Measurements from ENCODE around the gene GREM1.
A peak's percentile ranks its signal among the peaks of the same experiment; 100 is the strongest.

GREM1 gene

DNA sequence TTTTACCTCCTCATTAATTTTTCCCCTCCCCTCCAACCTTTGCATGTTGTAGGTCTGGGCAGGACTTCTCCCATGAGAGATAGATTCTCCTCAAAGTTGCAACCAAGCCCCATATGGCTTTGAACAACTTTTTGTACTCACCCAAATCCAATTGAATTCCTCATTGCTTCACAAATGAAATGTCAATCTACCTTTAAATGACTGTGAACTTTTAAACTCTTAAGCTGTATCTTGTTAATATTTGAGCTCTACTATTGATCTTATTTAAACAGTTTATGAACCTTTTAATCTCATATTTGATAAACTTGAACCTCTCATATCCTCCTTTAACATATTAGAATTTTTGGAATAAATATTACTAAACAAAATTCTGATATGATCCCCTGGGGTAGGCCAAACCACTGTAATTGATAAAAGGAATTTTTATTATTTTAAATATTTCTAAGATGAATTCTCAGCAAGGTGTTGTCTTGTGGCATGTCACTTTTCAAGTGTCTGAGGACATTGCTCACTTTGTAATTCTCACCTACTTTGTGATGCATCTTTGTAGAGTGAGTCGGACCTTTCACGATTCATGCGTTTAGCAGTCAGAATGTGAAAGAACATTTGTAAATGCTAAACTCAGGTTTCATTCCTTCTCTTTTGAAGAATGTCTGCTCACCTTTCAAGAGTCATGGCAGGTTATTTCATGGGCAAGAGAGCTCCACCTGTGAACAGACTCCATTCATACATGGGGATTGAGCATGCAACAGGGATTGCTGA lies 23.4 kb upstream of the GREM1 start:
- DNase-seq (ENCODE audit: low spot score), result no peak

DNA sequence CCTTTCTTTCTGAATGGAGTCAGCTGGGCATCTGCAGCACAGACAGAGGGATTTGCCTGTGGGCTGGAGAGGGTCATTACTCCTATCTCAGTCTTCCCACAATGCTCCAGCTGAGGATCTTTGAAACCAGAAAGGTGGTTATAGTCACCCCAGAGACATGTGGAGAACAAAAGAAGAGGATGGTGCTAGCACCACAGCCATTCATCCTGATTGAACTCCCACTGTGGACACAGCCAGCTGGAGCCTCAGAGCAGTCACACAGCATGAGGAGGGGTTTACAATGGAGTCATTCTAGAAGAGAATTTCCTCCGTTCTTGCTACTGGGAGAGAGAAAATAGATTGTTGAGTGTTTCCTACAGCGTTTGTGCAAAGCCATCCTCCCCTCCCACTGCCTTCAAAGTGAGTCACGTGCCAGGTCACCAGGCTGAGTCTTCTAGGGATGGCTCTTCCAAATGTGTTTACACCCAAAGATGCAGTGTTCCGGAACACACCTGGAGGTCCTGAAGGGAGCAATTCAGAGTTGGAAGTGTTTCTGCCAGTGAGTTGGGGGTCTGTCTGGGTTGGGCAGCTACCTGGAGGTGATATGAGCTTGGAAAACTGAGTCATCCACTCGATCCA lies 18.9 kb upstream of the GREM1 start:
- DNase-seq (ENCODE audit: low spot score), result no peak

DNA sequence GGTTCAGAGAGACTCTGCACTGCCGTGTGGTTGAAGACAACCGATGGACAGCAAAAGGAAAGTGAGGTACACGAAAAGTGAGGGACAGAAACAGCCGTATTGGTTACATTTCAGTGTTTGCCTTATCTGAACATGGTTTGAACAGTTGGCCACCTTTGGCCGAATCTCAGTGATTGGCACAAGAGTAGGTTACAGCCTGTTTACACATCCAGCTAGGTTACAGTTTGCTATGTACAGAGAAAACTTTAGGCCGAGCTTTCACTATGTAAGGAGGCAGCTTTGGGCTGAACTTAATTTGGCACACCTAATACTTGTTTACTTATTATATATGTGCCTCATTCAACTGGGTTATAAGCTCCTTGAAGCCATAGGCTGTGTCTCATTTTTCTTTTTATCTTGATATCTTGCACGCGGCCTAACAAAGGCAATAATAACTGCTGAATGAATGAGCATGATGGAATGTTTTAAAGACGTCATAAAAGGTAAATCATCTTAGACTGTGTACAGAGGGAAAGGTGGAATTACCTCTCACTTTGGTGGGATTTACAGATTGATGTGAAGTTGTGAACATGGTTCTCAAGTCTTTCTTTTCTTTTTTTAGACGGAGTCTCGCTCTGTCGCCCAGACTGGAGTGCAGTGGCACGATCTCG lies 17.2 kb upstream of the GREM1 start:
- DNase-seq (ENCODE audit: low spot score), result no peak

DNA sequence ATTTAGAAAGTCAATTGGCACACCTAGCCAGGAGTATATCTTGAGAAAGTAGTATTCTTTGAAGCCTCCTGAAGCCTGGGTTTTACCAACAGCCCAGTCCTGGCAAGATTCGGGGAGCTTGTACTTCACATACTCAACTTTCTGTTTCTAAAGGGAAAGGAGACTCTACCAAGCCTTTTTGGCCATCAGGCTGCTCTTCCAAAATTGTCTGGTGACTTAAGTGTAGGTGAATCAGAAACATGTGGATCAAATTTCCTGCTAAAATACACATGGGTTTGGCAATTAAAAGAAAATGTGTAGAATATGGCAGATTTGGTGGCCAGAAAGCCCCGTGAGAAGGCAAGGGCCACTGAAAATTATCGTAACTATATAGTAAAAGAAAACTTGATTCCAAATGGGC lies 15.9 kb upstream of the GREM1 start:
- DNase-seq (ENCODE audit: low spot score), result no peak

DNA sequence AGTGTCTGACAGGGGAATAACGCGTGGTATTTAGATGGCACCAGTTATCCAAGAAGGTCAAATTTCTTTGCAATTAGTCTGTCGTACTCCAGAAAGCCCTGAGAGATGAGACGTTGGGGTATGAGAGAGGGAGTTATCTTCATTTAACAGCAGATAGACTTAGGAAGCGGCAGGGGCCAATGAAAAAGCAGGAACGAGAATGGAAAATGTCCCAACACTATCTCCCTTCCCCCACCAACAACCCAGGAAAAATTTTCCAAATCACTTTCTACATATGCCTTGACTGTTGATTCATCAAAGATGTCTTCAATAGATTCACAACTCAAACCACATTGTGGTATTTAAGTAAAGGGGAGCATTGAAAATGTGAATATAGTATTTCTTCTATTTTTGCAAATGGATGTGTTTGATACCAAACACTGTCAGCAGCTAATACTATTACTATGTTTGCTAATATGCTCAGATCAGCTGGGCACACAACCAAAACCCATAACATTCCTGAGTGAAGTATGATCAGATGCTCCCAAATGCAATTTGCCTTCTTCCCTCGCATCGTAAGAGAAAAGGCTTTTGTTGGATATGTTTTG lies 13.3 kb upstream of the GREM1 start:
- no peak for DNase-seq (ENCODE audit: low spot score)

DNA sequence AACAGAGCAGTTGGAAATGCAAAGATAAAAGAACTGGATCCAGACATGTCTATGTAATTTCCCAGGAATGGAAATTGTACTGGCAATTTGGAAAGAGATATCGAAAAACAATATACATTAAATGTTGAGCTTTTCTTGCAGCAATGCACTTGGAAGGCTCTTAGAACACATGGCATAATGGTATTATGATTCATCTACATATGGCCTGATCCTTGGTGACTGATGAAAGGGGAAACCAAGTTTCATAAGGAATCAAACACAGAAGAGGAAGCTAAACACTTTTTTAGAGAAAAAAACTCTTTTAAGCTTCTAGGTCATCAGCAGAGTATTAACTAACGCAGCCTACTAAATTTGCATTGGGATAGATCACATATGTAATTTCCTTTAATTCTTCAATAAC lies 12.4 kb upstream of the GREM1 start:
- DNase-seq (ENCODE audit: low spot score), result no peak

DNA sequence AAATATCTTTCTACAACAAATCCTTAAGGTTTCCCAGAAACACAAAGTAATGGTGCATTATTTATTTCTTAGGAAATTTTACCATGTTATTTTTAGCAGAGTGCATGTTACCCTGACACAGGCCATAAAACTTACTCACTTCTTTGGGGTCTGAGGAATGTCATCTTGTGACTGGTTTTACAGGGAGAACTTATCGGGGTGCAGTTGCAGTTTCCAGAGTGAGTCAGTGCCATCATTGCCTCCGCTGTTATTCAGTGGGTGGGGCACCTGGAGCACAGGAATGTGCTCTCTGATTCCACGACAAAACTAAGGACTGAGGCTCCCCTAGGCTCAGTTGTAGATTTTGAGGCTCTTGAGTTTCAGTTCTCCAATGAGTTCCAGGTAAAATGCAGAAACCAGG lies 11.1 kb upstream of the GREM1 start:
- no peak for DNase-seq (ENCODE audit: low spot score)

DNA sequence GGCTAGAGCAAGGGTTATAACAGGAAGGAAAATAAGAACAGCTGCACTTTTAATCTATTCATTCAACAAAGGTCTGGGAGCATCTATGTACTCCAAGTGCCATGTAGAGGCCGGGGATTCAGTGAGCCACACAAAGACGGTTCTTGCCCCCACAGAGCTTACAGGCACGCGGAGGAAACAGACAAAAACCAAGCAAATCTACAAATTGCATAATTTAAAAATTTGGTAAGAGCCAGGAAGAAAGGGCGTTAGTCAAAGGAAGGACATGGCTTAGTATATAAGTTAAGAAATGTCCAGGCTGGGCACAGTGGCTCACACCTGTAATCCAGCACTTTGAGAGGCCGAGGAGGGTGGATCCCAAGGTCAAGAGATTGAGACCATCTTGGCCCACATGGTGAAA lies 10.4 kb upstream of the GREM1 start:
- DNase-seq (ENCODE audit: low spot score), result no peak

DNA sequence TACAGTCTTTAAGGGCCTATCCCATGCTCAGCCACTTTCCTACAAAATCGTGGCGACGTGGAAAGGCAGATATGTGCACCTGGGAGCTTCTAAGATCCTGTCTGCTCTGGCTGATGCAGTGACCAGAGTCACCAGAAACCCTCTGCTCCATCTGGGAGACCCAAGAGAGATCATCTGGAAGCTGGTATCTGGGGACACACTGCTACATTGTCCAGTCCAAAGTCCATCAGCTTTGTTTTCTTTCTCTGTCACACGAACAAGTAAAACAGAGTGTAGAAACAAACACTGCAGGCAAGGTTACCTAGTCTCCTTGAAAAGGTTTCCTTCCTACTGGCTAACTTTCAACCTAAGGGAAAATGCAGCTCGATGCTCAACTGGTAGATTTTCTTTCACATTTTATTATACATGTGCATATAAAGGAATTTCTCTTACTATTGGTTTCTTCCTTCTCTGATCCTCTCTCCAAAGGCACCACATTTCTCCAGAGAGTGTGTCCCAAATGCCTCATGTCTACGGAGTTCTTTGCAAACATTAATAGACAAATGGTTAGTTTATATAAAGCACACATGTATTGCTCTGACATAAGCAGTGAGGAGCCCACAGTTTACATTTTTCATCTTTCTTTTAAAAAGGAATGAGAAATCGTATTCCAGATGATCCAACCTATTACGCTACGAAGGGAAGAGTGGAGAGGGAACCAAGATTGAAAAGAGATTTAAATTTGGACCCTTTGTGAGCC lies 8.3 kb upstream of the GREM1 start:
- no peak for DNase-seq (ENCODE audit: low spot score)

DNA sequence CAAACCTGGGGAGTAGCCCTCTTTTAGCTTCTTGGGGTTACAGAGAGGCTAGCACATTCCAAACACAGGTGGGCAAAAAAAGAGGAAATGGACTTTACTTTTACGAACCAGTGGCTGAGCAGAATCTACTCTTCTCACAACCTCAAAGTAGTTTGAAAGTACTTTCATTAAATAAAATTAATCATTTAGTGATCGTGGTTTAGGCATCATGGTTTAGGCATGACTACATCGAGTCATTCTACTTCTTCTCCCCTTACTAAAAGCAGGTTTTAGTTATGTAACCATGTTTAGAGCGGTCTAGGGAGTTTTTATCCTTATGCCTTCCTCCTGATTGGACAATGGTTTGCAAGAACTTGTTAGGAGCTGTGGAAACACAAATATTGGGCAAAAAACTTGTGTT lies 2.5 kb upstream of the GREM1 start:
- no peak for DNase-seq (ENCODE audit: low spot score)

DNA sequence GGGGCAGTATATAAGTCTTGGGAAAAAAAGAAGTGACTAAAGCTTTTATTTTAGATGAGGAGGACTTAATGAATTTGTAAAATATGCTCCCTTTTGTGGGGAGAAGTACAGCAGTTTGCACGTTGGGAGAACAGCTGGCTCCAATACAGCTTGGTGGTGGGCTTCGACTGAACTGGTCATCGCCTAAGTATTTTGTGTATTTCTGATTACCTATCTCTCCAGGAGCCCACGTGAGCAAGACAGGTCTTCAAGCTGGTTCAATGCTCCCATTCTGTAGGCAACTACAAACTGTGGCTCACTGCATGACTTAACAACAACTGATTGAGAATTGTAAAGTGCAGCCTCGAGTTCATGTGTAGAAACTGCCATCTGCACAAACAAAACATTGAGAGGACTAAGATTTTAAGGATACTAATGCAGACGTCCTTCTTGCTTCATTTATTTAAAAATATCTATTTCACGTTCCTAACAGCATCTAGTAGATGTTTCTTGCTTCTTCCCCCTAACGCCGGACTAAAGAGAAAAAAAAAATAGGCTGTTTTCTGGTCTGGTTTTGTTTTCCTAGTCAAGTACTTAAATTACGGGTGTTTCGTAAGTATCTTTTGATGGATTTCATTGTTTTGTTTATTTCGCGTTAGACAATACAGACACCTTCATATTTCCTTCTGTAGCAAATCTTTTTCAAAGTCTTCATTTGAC lies 1.4 kb upstream of the GREM1 start:
- no peak for DNase-seq (ENCODE audit: low spot score)

DNA sequence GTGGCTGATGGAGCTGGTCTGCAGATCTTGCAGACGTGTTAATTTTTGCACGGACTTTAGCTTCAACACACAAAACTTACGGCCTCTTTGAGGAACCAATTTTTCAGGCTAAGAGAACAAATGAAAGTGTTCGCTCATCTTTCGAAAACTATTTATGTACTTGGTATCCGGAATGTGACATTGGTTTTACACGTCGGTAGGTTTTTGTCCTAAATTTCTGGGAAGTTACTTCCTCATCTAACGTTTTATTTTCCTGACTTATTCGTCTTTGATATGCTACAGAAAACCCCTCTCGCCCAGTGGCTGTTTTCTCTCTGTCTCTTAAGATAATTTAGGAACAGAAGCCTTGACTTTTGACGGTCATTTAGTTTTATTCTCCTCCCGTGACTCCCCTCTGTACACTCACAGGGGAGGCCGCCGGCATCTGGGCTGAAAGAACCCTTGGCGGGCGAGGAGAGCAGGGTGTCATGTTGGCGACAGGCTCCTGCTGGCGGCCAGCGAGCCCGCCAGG lies 834 bp upstream of the GREM1 start:
- DNase-seq (ENCODE audit: low spot score), result no peak

DNA sequence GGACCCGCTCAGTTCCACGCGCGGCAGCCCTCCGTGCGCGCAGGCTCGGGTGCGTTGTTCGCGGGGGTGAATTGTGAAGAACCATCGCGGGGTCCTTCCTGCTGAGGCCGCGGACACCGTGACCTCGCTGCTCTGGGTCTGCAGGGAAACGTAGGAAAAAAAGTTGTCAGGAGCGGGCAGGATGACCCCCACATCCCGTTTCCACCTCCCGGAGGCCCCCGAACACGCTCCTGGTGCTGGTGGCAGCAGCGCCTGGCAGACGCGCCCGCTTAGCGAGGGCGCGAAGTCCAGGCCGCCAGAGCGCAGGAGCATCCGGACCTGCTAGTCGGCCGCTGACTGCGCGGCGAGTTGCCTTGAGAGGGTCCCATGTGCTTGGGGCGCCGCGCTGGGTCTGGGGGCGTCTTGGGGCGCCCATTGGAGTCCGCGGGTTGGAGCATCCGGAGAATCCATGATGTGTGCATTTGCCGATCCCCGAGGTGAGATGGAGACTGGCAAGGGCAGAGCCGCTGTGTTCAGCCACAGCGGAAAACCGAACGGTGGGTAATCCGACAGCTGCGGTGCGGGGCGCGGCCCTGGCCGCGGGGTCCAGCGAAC lies 520 bp downstream of the GREM1 start:
- DNase-seq (ENCODE audit: low spot score), result no peak

DNA sequence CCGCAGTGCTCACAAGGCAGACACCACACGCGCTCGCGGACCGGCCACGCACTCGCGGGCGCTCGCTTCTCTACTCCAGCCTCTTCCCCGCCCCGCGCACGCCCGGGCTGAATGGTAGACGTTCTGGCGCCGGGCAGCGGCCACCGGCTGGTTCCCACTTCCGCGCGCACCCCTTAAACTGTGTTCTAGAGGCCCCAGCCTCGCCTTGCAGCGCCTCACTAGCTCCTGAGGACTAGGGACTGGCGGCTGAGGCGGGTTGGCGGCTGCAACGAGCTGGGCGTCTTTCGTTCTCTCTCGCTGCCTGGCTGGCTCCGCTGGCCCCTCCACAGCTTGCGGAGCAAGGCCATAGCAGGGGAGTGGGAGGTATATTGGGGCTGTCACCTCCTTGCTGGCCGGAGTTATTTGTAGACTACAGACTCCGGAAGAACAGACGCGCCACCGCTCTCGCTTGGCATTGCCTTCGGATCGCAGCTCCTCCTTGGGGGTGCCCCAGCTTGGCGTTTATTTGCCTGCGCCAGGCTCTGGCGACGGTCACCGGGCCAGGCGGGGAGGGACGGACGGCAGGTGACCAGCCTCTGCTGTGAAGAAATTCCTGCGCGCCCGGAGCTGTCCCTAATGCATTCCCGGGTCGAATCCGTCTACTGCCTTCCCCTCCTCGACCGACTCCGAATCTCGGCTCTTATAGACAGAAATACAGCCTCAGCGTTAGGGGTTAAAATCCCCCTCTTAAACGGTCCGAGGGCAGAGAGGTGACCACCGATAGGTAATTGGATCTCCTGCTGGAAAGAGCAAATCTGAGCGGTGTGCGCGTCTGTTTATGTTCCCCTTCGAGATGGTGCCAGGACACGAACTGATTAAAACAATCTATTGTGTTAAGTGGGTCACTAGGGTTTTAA lies 1.3 kb downstream of the GREM1 start:
- DNase-seq (ENCODE audit: low spot score), result peak; percentile 9

DNA sequence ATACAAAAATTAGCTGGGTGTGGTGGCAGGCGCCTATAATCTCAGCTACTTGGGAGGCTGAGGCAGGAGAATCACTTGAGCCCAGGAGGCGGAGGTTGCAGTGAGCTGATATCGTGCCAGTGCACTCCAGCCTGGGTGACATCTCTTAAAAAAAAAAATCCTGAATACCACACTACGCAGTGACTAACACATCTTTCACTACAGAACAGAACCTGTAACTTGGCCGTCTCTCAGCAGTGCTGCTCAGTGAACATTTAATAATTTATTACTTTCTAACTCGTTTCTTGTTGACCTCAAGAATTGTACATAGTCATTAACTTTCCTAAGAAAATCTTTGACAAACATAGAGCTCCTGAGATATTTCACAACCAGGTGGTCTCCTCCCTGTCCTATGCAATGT lies 3.8 kb downstream of the GREM1 start:
- DNase-seq (ENCODE audit: low spot score), result no peak

DNA sequence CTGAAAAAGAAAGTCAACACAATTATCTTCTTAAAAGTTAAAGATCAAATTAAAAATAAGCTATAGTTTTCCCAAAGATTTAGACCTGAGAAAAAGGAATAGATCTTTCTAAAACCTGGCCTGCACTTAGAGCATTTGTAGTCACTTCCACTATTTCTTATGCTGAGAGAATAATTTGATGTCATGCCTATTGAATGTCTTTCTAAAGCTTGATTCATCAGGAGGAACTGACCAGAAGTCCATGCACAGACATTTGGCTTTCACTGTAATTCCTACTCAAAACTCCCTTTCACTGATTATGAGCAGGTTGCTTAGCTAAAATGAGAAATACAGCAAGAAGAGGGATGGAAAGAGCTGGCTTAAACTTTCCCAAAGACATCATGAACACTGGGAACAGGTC lies 4.3 kb downstream of the GREM1 start:
- DNase-seq (ENCODE audit: low spot score), result no peak

DNA sequence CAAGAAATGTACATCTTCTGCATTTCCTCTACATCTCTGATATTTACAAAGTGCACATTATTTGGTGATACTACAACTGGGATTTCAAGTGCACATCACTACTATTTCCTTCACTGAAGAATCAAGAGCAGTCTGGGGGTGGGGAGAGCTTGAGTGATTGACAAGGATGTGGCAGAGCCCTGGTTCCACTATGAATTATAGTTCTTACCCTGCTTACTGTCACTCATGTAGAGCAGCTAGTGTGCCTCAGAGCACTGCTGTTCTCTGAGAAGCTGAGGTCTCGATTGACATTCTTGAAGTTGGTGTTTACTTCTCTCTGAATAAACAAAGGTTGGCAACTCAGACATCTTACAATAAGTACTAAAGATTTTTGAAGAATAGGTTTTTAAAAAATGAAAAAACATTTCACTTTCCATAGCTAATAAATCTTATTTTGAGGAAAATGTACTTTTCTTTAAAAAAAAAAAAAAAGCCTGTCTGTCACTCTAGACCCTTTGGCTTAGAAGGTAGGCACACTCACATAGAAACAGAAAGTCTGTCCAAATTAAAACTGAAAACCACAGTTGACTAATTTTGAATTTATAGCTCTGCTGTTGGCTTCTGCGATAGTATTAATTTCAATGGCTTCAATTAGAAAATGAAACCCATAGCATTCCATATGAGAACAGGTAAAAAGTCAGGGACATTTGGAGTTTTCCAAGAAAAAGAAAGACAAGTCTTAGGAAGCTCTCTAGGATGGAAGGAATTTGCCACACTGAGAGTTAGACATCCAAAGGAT lies 5.6 kb downstream of the GREM1 start:
- DNase-seq (ENCODE audit: low spot score), result no peak

DNA sequence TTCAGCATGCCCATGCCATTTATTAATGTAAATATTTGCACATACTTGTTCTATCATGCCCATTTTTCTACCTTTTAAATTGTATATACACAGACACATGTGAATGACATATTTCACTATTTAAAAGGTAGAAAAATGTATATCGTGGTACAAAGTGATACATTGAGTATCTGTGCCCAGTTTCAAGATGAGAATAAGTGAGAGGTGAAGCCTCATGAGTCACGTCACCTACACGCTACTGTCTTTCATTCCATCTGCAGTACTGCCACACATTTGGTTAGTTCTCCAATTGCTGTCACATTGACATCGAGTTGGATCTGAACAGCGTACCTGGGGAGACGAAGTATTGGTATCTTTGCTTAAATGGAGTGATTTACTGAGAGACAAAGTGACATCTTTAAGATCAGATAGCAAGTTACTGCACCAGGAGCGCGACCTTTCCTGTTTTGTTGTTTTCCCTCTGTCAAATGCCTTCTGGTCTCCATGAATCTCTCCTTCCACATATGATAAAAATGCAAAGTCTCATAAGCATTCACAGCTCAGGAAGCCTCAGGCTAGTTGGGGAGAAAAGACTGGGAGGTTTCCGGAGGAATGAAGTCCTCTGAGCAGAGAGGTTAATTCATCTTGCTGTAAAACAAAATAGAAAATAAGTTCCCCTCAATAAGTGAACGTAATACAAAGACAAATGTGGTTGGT lies 12.0 kb downstream of the GREM1 start:
- DNase-seq (ENCODE audit: low spot score), result no peak

All from germinal center (tissue), 1 donor.